Activated CD8-positive, alpha-beta memory T cell treated with anti-CD3 and anti-CD28 coated beads for 1 hour (primary cell): Measurements from ENCODE around the gene PCNT.

ENCODE experiments used
- DNase-seq, 2 donors: peaks; one replicate each; pipeline ENCODE4 v3.0.0-alpha.2; 2020; ENCODE audit warnings: low read depth in 1 of 2; ENCODE audit errors: extremely low read depth in 1 of 2

Gene PCNT

DNA sequence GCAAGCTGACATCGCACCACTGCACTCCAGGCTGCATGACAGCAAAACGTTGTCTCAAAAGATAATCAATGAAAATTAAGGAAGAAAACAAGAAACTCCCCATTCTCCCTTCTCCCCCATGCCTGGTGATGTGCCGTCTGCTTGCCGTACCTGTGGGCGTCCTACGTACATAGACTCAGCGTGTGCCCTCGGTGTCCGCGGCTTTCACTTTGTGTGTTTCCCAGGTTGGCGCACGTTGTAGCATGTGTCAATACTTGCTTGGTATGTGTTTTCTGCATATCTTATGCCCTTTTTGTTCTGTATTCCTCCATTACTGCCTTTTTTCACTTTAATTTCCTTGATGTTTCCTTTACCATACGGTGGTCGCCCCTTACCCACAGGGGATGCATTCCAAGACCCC lies 53.8 kb downstream of the PCNT start:
- DNase-seq, result no peak

DNA sequence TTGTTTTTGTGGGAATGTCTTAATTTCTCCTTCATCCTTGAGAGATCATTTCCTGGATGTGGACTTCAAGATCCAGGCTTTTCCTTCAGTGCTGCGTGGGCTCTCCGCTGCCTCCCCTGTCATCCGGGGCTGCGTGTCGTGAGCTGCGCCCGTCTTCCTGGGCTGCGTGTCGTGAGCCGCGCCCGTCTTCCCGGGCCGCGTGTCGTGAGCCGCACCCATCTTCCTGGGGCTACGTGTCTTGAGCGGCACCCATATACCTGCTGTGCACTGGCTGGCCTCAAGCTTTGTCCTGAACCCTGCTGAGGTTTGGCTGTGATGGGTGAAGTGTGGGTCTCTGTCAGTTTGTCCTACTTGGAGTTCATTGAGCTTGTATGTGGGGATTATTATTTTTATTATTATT lies 55.1 kb downstream of the PCNT start:
- DNase-seq, result no peak

DNA sequence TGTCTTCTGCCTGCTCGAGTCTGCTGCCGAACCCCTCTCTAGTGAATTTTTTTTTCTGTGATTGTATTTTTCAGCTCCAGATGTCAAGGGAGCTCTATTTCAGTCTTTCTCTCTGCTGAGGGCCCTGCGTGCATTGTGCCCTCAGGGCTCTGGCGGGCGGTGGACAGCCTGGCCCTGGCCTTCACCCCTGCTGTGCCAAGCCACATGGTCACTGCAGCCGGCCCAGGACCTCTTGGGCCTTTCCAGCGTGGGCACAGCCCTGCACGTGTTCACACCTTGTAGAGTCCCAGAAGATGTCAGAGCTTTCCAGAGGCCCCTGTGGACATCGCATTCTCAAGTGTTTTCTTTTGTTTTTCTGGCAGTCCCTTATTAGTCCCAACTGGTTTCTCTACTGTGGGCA lies 55.7 kb downstream of the PCNT start:
- DNase-seq, result no peak

DNA sequence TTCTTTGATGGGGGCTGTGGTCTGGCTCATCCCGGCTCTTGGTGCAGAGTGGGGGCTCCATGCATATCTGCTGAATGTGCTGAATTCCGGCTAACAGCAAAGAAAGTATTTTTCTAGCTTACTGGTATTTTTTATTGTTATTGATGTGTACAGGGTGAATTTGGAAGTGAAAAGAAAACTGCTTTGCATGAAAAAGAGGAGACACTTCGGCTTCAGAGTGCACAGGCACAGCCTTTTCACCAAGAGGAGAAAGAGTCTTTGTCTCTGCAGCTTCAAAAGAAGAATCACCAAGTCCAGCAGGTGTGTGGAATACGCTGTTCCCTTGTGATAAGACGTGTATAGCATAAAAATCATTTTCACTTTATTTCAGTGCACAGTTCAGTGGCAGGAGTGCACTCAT lies 57.6 kb downstream of the PCNT start:
- DNase-seq, result no peak

DNA sequence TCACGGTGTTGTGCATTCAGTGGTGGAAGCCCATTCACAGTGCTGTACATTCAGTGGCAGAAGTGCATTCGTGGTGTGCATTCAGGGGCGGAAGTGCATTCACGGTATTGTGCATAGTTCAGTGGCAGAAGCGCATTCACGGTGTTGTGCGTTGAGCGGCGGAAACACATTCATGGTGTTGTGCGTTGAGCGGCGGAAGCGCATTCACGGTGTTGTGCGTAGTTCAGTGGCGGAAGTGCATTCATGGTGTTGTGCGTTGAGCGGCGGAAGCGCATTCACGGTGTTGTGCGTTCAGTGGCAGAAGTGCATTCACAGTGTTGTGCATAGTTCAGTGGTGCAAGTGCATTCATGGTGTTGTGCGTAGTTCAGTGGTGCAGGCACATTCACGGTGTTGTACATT lies 60.6 kb downstream of the PCNT start:
- no peak for DNase-seq

DNA sequence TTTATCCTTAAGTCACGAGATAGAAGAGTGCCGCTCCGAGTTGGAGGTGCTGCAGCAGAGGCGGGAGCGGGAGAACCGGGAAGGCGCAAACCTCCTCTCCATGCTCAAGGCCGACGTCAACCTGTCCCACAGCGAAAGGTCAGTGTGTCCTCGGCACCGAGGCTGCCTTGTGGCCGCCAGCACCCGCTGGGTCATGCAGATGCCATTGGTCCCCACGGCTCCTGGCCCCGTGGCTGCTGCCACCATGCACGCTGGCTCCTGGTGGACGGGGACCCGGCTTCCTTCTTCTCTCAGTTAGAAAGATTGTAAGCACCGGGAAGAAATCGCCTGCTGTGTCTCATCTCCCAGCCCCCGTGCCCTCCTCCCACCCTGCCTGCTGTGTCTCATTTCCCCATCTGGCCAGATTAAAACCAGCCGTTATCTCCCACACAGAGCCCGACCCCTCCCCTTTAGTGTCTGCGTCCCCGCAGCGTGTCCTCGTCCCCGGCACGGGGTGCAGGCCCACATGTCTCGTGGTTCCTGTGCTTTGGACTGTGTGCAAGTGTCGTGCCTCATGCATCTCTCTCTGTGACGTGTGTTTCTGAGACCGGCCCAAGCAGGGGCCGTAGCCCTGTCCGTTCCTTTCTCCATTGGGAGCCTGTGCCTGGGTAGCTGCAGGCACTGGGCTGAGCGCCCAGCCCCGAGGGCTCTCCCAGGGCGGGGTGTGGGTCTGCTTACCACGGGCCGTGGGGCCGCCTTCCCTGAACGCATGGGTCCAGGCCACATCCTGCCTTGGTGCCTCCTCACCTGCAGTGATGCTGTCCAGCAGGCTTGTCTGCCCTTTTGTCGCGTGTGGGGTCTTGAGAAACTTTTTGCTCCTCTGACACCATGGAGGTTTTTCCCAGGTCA lies 62.1 kb downstream of the PCNT start:
- DNase-seq, result no peak

DNA sequence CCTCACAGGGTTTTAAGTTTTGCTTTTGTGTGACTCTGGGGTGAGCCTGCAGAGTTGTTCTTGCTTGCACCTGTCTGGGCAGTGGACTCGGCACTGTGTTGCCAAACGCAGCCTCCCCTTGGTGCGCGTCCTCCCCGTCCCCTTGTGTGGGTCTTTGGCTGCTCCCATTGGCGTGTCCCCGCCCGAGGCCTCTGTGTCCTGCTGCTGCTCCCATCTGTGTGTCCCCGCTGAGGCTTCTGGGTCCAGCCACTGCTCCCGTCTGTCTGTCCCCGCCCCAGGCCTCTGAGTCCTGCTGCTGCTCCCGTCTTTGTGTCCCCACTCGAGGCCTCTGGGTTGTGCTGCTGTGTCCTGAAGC lies 62.8 kb downstream of the PCNT start:
- no peak for DNase-seq

DNA sequence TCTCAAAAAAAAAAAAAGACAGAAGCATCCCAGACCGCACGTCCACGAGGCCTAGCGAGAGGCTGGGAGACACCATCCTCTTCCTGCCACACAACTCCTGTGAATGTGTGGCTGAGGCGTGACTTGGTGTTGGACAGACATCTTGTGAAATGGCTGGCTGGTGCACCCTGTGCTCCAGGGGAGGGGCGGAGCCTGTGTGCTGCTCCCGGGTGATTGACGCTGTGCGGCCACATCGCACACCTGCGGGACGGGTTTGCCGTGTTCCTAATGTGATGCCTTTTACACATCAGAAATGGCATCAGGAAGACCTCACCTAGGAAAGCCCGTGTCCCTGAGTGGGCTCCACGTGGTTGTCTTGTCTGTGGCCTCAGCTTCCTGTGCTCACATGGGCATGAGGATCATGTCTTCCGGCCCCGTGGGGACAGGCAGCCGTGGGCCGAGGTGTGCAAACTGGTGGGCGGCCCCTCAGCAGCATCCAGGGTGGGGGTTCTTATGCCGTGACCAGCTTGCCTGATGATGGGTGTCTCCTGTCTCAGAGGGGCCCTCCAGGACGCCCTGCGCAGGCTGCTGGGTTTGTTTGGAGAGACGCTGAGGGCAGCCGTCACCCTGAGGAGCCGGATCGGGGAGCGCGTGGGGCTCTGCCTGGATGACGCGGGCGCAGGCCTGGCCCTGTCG lies 64.4 kb downstream of the PCNT start:
- no peak for DNase-seq

DNA sequence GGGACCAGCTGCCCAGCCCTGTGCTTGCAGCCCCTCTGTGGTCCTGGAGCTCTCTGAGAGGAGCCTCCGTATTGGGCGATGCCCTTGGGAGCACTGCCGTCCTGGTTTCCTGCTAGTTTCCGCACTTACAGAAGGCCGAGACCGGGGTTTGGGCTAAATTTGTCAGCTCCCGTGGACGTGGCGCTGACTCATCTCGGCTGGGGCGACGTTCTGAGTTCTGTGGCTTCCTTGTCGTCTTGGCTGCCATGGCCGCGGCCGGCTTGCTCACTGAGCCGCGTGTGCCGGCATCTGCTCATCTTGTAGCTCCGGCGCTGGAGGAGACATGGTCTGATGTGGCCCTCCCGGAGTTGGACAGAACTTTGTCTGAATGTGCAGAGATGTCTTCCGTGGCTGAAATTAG lies 64.9 kb downstream of the PCNT start:
- no peak for DNase-seq

DNA sequence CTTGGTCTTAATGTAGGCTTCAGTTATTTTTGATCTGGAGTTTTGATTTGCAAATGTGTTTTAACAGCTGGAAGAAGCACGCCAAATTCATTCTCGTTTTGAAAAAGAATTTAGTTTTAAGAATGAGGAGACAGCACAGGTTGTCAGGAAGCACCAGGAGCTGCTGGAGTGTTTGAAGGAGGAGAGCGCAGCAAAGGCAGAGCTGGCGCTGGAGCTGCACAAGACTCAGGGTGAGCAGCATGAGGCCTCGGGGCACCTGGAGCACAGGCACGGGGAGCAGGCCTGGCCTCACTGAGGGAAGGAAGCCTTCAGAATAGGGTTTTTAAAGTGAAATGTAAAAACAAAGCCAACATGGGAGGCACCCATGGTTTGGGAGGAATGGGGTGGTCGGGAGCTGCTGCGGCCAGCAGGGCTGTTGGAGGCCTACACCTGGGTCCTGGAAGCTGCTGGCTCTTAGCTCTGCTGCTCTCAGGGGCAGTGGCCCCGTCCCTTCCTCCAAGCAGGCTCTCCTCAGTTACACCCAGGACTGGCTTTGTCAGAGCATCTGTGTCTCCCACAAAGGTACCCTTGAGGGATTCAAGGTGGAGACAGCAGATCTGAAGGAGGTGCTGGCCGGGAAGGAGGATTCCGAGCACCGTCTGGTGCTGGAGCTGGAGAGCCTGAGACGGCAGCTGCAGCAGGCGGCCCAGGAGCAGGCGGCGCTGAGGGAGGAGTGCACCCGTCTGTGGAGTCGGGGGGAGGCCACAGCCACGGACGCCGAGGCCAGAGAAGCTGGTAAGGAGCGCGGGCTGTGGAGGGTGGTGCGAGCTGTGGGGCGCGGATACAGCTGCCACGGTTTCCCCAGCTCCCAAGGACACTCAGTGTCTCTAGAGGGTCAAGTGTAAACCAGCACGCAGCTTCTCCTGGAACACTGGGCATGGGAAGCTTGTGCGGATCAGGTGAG lies 66.9 kb downstream of the PCNT start:
- DNase-seq, result no peak

DNA sequence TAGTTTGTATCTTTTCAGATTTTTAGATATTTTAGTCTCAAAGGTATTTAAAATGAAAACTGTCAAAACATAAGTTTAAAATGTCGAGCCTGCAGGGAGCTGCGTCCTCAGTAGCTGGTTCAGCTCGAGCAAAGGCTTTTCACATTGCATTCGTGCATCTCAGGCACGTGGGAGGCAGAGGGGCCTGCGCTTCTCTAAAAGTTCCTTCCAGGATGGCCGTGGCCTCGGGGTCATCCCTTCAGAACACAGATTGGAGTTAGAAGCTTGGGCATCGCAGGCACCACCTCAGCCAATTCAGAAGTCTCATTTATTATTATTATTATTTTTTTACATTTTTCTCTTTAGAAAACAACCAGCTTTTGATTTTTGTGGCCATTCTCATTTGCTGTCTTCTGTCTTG lies 67.8 kb downstream of the PCNT start:
- no peak for DNase-seq

DNA sequence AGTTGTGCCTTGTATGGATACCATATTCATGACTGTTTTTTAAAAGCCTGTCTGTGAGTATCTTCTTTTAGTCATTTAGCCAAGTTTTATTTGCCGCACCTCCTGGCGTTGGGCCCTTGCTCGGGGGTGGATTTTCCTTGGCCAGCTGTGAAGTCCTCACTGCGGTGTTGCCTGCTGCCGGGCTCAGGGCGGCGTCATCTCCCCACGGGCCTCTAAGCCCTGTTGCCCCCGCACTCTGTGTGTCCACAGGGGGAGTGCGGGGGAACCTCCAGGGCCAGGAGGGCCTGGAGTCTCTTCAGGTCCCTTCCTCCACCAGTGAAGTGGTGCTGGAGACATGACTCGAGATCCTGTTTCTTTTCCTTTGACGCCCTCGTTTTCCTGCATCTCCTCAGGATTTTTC lies 69.0 kb downstream of the PCNT start:
- no peak for DNase-seq

DNA sequence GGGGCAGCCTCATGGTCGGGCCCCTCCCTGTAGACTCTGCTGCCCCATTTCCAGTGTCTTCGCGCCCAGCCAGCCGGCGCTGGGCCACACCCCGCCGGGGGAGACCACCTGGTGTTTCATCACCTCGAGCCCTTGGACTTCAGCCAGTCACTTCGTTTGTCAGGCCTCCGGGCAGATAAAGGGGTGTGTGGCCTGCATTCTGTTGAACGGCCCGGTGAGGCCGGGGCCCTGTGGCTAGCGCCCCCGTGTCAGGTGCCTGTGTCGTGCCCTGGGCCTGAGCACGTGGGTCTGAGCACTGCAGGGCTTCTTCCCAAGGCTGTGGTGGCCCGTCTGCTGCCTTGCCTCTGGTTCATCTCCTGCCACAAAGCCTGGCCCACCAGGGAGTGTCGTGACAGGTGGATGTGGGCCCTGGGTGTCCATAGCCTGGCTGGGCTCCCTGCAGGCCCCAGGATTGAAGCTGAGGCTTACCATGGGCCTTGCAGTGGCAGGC lies 69.5 kb downstream of the PCNT start:
- no peak for DNase-seq

DNA sequence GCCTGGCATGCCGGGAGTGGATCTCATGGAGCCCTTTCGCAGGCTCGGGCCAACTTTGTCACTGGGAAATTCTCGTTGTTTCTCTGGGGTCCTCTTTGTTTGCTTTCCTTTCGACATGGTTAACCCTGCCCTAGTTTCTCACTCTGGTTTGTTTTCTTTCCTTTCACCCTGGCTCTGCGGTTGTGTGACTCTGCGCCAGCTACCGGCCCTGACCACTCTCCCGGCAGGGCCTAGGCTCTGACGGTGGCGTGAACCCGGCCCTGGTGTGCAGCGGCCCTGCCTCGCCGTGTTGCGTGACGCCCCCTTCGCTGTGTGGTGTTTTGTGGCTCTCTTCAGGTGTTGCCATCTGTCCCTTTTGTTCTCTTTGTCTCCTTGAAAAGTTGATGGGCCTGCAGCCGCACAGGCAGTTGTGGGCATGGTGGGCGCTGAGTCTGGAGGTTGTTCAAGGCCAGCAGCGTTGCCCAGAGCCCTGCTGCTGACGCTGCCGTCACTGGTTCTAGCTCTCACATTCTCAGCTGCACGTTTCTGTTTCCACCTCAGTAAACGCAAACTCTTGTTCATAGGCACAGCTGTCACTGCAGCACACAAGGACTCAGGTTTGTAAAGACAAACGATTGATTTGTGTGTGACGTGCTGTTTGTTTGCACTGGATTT lies 70.1 kb downstream of the PCNT start:
- DNase-seq, result no peak

DNA sequence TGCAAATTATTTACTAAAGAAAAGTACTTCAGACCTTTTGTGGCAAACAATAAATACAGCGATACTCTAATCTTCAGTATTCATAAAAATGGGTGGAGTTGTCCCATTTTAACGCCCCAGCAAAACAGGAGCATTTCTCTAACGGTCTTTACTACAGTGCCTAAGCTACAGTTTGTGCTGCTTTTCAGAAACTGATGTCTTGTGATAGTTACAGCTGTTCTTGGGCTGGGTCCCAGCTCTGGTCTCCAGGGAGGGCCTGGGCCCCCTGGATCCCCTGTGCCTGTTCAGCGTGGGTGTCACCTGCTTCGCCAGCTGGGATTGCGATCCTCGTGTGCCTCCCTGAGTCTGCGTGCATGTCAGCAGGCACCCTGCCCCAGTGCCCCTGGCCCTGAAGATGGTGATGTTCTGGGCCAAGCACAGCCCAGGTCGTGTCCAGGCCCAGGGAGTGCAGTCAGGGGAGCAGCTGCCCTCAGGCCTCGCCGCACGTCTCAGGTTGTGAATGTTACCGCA lies 70.7 kb downstream of the PCNT start:
- DNase-seq, result no peak

DNA sequence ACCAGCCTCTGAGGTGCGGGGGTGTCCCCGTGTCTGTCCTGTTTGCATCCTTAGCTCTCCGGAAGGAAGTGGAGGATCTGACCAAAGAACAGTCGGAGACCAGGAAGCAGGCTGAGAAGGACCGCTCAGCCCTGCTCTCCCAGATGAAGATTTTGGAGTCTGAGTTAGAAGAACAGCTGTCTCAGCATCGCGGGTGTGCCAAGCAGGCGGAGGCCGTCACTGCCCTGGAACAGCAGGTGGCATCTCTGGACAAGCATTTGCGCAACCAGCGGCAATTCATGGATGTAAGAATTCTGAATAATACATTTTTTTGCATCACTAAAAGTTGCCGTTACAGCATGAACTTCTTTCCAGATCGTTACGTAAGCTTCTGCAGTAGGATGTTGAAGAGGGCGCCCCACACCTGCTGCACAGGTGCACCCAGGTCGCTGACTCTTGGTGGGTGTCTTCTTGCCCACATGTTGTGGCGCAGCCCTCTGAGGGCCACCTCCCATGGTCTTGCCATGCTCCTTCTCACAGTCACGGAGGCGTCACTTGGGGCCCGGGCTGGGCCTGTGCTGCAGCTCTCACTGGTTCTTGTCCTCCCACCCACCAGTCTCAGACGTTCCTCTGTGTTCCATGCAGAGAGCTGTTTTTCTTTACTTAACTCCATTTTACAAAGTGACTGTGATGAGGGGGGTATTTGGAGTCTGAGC lies 73.4 kb downstream of the PCNT start:
- DNase-seq, result no peak

DNA sequence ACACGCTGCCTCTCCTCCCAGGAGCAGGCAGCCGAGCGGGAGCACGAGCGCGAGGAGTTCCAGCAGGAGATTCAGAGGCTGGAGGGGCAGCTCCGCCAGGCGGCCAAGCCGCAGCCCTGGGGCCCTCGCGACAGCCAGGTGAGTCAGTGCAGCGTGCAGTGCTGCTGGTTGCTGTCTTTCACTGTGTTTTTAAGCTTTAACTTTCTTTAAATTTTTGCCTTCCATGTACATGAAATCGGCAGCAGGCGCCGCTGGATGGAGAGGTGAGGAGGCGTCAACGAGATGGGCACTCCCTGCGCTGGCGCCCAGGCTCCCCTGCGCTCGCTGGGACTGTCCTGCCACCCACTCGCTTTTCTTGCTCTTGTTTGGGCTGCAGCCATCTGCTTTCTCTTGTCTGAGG lies 74.0 kb downstream of the PCNT start:
- no peak for DNase-seq

DNA sequence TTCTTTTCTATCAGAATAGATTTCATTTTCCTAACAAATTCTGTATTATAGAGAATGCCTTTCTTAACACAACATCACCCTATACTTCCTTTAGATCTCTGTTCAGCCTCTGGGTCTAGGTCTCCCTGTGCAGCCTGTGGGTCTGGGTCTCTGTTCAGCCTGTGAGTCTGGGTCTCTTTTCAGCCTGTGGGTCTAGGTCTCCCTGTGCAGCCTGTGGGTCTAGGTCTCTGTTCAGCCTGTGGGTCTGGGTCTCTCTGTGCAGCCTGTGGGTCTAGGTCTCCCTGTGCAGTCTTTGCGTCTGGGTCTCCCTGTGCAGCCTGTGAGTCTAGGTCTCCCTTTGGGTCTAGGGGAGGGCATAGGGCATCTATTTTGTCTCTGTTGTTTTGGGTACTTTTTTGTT lies 75.2 kb downstream of the PCNT start:
- no peak for DNase-seq

DNA sequence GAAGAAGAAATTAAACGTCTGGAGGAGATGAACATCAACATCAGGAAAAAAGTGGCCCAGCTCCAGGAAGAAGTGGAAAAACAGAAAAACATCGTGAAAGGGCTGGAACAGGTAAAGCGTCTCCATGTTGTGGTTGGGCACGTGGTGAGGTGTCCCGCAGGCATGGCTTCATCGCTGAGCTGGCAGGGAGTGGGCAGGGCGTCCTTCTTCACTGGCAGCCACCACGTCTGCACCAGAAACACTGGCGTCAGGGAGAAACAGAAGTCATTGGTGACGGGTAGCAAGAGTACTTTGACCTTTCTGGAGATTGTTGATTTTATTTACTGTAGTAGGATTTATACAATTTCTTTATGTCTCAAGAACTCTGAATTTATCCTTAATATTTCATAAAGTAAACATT lies 75.7 kb downstream of the PCNT start:
- DNase-seq, result no peak
